NT2/D1 (cell line): Measurements from ENCODE around the gene IKZF2.

Experiments used
- DNase-seq: peaks from one replicate; pipeline ENCODE4 v3.0.0-alpha.2; 2011; ENCODE audit warnings: low read depth, low spot score
- H3K27me3 ChIP-seq: 2 replicates; pipeline ENCODE4 v1.6.0; 2011; ENCODE audit warnings: mild to moderate bottlenecking; ENCODE audit not compliant: insufficient read length, insufficient read depth
- H3K36me3 ChIP-seq: 2 replicates; pipeline ENCODE4 v1.6.1; 2011; ENCODE audit warnings: mild to moderate bottlenecking, low read length, mixed read lengths; ENCODE audit not compliant: insufficient read depth, insufficient read length
- H3K4me1 ChIP-seq: 2 replicates; pipeline ENCODE4 v1.5.1; 2011; ENCODE audit not compliant: insufficient read depth, insufficient read length
- H3K4me3 ChIP-seq: 2 replicates; pipeline ENCODE4 v1.5.1; 2011; ENCODE audit warnings: low read depth; ENCODE audit not compliant: insufficient read length
- H3K9ac ChIP-seq: 2 replicates; pipeline ENCODE4 v1.6.0; 2011; ENCODE audit warnings: low read depth; ENCODE audit not compliant: insufficient read length
- H3K9me3 ChIP-seq: 2 replicates; pipeline ENCODE4 v1.5.1; 2011; ENCODE audit warnings: mild to moderate bottlenecking, low read length; ENCODE audit not compliant: insufficient read depth
- SUZ12 ChIP-seq: IDR thresholded peaks from 2 replicates; pipeline ENCODE4 v1.6.1; 2011; ENCODE audit not compliant: insufficient read length, insufficient read depth; ENCODE audit errors: extremely low read depth
- YY1 ChIP-seq: IDR thresholded peaks from 2 replicates; pipeline ENCODE4 v1.6.1; 2011; ENCODE audit not compliant: insufficient read length, insufficient read depth
- ZNF274 ChIP-seq: IDR thresholded peaks from 2 replicates; pipeline ENCODE4 v1.6.1; 2011; ENCODE audit warnings: mild to moderate bottlenecking, low read depth, low read length

The IKZF2 gene

DNA sequence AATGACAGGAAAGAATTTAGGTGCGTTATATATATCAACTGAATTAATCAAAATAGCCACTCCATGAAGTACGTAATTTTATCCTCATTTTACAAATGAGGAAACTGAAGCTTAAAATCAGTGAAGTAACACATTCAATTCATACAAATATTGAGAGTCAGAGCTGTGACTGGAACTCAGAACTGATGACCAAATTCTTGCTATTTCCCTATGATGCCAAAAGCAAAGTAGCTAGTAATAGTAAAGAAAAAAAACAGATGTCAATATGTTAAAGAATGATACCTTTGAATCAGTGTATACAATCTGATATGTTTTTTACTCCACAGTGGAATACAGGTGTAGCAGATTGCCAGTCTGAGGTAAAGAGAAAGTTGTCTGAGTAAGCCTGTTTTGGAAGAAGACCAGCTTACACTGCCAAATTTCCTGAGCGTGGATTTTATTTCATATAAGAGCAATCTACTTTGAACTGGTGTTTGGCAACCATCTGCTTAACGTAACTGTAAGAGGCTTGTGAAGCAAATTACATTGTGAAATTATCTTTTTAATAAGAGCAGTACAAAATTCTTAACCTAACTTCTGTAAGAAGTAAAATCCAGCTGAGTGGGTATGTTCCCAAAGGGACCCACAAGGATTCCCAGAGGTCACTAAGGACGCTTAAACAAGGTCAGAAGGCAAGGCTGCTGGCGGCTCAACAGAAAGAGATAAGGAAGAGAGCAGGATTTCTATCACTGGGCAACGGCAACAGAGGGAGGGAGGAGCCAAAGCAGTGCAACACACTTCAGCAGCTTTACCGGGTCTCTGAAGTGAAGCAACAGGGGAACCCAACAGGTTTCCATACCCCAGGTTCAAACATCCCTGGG, 85.6 kb downstream of the IKZF2 start:
- no peaks in the 10 kb centered on the region for H3K4me1 ChIP-seq
- no peak for TF ChIP-seq YY1
- no peak for TF ChIP-seq SUZ12
- no peak for TF ChIP-seq ZNF274
- no peak overlapping the region for H3K9ac ChIP-seq
- H3K36me3 ChIP-seq: no peaks in the 10 kb centered on the region
- H3K27me3 ChIP-seq: no peaks in the 10 kb centered on the region
- no peak overlapping the region for H3K4me3 ChIP-seq
- H3K9me3 ChIP-seq: no peaks in the 10 kb centered on the region
- DNase-seq: no peak

DNA sequence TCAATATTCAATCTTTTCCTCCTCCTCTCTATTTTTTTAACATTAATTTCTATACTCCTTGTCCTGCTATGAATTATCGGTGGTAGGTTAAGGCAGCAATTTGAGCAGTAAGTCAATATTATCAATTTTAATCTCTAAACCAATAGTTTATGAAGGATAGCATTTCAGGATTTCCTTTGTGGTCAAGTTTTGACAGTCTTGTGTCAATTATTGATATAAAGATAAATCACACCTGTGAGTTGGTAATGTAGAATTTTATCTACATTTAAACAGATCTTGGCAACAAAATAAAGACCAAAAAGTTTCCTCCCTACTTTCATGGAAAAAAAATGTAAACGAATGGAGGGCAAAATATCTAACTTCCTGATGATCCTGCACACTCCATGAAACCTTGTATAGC, 87.3 kb downstream of the IKZF2 start:
- no peaks in the 10 kb centered on the region for H3K27me3 ChIP-seq
- H3K9me3 ChIP-seq: no peaks in the 10 kb centered on the region
- H3K36me3 ChIP-seq: no peaks in the 10 kb centered on the region
- no peak for TF ChIP-seq SUZ12
- TF ChIP-seq ZNF274: no peak
- no peak for TF ChIP-seq YY1
- no peak overlapping the region for H3K9ac ChIP-seq
- no peak overlapping the region for H3K4me3 ChIP-seq
- H3K4me1 ChIP-seq: no peaks in the 10 kb centered on the region
- no peak for DNase-seq

DNA sequence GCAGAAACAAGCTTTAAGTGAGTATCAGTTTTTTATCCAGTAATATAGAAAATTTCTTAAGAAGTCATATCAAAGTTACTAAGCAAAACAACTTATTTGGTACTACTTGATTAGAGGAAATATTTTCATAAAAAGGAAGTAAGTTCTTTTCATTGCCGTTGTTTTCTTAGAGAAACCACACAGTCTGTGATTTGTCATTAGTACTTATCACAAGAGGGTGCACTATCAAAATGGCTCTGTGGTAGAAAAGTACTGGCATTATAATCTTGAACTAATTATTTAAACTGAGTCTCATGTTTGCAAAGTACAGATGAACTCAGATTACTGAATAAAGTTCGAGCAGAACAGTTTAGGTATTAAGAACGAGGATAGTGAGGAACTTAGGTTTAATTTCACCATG, 93.4 kb downstream of the IKZF2 start:
- Histone ChIP-seq H3K9ac (no peak overlapping the region), H3K4me1 (no peaks in the 10 kb centered on the region), H3K36me3 (no peaks in the 10 kb centered on the region), H3K4me3 (no peak overlapping the region), H3K27me3 (no peaks in the 10 kb centered on the region), H3K9me3 (no peaks in the 10 kb centered on the region)
- TF ChIP-seq SUZ12 (no peak), ZNF274 (no peak), YY1 (no peak)
- DNase-seq: no peak

GRCh38 chr2:213046431-213046830, 105.0 kb downstream of the IKZF2 start:
- H3K36me3 ChIP-seq: no peaks in the 10 kb centered on the region
- TF ChIP-seq SUZ12: no peak
- H3K9ac ChIP-seq: no peak overlapping the region
- H3K4me1 ChIP-seq: no peaks in the 10 kb centered on the region
- no peak overlapping the region for H3K4me3 ChIP-seq
- no peaks in the 10 kb centered on the region for H3K27me3 ChIP-seq
- DNase-seq: no peak
- no peaks in the 10 kb centered on the region for H3K9me3 ChIP-seq

DNA sequence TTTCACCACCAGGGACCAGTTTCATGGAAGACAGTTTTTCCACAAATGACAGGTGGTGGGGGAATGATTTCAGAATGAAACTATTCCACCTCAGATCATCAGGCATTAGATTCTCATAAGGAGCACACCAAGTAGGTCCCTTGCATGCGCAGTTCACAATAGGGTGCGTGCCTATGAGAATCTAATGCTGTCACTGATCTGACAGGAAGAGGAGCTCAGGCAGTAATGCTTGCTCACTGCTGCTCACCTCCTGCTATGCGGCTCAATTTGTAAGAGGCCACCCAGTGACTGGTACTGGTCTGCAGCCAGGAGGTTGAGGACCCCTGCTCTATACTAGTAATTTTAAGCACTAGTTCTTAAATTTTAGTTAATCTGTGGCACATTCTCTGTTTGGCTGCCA, 107.8 kb downstream of the IKZF2 start:
- Histone ChIP-seq H3K4me1 (no peaks in the 10 kb centered on the region), H3K36me3 (no peaks in the 10 kb centered on the region), H3K27me3 (no peaks in the 10 kb centered on the region), H3K9ac (no peak overlapping the region), H3K9me3 (no peaks in the 10 kb centered on the region), H3K4me3 (no peak overlapping the region)
- DNase-seq: no peak
- TF ChIP-seq ZNF274 (no peak), YY1 (no peak), SUZ12 (no peak)

GRCh38 chr2:213042262-213042661, 109.2 kb downstream of the IKZF2 start:
- DNase-seq: no peak
- no peaks in the 10 kb centered on the region for H3K9me3 ChIP-seq
- no peak overlapping the region for H3K9ac ChIP-seq
- H3K4me3 ChIP-seq: no peak overlapping the region
- TF ChIP-seq YY1: no peak
- TF ChIP-seq ZNF274: no peak
- no peak for TF ChIP-seq SUZ12
- H3K27me3 ChIP-seq: no peaks in the 10 kb centered on the region
- H3K4me1 ChIP-seq: no peaks in the 10 kb centered on the region
- no peaks in the 10 kb centered on the region for H3K36me3 ChIP-seq

DNA sequence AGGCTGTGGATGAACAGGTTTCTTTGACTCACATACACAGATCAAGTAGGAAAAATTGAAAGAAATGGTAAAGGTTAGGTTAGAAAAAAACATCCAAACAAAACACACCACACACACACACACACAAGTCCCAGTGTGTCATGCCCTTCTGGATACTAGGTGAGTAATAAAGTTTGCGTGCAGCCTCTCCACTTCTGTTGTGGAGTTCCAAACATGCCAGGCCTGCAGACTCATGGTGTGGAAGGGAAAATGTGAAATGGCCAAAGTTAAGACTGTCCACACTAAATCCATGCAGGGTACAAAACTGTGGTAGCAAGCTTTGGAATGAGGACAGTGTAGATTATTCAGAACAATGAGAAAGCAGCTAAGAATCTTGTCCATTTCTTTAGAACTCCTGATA, 114.6 kb downstream of the IKZF2 start:
- H3K4me3 ChIP-seq: no peak overlapping the region
- H3K4me1 ChIP-seq: no peaks in the 10 kb centered on the region
- no peaks in the 10 kb centered on the region for H3K36me3 ChIP-seq
- no peak for DNase-seq
- no peak for TF ChIP-seq ZNF274
- no peak for TF ChIP-seq YY1
- no peak for TF ChIP-seq SUZ12
- H3K27me3 ChIP-seq: no peaks in the 10 kb centered on the region
- H3K9ac ChIP-seq: no peak overlapping the region
- H3K9me3 ChIP-seq: no peaks in the 10 kb centered on the region
